ENCODE results near the gene NHP2.

NHP2 gene

DNA sequence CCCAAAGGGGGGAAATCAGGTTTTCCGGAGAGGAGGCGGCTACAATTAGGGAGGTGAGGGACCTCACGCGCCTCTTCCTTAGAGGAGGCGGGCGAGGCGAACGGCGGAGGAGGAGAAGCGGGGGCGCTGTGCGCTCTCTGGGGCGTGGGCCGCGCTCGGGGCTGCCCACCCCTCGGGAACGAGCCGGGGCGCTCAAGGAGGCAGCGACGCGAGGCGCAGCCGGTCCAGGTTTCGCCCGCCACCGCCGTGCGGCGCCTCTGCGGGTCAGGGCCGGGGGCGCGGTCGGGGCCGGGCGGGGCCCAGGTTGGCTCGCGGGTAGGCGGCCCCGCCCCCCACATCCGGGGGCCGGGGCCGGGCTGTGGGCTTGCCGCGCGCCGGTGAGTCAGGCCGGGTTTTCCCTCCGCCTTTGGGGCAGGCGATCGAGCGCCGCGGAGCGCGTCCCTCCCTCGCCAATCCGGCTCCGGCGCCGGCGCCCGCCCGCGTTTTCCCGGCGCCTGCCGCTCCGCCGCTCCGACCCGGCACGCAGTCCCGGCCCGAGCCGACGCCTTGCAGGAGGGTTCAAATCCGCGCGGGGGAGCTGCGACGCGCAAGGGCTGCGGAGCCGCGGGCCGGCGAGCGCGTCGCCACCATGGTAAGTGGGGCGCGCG, 40.4 kb downstream of the NHP2 start, which contains the start of gene N4BP3:
Gene N4BP3 (plus strand): TSS at position 392 of the 647 bp plus-strand sequence. CDS start 6,052 bp downstream, outside the sequence.
- no peak for DNase-seq

DNA sequence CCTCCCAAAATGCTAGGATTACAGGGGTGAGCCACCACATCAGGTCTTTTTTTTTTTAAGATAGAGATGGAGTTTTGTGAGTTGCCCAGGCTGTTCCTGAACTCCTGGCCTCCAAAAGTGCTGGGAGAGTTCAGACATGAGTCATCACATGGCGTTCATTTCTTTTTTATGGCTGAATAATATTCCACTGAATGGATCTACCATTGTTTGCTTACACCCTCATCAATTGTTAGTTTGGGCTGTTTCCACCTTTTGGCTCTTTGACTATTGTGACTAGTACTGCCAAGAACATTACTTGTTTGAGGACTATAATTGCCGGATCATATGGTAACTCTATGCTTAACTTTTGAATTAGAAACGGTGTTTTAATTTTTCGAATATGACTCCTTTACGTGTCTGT, 41.1 kb downstream of the NHP2 start:
- DNase-seq, result no peak

DNA sequence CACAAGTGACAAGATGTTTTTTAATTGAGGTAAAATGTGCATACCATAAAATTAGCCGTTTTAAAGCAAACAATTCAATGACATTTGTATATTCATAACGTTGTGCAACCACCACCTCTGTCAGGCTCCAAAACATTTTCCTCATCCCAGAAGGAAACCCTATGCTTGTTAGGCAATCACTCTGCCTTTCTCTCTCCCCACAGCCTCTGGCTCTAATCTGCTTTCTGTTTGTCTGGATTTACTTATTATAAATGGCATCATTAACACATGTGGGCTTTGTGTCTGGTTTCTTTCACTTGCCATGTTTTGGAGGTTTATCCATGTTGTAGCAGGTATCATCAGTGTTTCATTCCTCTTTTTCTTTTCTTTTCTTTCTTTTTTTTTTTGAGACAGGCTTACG, 41.8 kb downstream of the NHP2 start:
- DNase-seq, result no peak

DNA sequence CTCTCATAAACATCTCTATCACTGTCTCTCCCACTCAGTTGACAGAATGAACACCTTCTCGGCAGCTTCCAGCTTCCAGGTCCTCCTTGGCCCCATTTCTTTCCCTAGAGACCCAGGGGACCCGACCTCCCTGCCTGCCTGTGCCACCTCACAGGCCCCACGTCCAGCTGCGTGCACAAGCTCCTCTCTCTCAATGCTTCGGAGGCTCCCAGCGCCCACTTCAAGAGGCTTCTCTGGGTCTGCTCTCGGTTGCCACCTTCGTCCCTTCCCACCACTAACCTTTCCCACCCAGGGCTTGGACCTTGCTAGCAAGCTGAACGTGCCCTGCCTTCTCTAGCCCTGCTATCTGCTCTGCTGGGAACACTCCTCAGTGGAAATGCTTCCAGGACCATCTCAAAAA, 43.2 kb downstream of the NHP2 start:
- DNase-seq, result no peak

DNA sequence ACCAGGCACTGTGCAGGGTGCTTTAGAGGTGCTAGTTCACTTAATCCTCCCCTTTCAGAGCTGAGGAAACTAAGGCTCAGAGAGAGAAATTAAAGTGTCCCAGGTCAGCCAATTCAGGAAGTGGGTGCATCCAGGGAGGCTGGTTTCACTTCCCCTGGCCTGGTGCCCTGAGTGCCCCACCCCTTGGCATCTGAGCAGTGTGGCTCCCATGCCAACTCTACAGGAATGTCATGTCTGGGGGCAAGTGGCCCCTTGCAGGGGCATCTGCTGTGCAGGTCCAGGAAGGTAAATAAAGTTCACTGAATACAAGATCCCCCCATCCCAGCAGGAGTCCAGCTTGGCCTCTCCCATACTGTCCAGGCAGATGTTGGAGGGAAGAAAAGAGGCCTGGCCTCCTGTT, 44.7 kb downstream of the NHP2 start:
- no peak for DNase-seq

DNA sequence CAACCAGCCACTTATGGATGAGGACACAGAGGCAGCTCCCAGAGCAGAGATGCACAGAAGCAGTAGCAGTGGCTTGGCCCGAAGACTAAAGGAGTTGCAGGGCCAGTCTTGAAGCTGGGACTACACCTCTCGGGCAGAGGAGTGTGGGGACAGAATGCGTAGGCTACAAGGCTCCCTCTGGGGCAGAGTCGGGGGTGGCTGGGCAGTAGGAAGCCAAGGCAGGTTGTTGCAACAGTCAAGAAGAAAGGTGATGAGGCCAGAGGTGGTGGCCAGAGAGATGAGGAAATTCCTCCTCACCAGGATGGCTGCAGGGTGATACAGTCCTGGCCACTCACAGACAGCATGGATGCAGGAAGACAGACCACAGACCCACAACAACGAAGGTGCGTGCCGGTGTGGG, 45.2 kb downstream of the NHP2 start:
- DNase-seq, result no peak

DNA sequence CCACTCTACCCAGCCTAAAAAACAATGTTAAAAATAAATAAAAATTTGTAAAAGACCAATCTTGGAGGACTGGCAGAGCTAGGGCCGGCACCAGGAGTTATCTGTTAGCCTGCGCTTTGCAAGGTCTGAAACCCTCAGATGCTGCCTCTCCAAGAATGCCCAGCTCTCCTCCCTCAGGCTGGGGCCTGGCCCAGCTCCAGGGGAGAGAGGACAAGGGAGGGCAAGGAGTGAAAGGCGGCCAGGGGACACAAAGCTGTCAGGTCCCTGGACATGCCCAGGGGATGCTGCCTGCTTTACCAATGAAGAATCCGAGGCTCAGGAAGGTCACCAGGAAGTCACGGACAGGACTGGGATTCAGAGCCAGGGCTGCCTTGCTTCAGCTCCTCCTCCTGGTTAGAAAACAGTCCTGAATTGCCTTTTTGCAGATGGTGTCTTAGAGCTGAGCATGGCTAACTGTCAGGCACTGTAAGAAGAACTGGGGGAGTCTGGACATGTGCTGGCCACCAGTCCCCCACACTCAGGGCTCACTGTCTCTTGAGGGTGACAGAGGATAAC, 45.9 kb downstream of the NHP2 start:
- no peak for DNase-seq

DNA sequence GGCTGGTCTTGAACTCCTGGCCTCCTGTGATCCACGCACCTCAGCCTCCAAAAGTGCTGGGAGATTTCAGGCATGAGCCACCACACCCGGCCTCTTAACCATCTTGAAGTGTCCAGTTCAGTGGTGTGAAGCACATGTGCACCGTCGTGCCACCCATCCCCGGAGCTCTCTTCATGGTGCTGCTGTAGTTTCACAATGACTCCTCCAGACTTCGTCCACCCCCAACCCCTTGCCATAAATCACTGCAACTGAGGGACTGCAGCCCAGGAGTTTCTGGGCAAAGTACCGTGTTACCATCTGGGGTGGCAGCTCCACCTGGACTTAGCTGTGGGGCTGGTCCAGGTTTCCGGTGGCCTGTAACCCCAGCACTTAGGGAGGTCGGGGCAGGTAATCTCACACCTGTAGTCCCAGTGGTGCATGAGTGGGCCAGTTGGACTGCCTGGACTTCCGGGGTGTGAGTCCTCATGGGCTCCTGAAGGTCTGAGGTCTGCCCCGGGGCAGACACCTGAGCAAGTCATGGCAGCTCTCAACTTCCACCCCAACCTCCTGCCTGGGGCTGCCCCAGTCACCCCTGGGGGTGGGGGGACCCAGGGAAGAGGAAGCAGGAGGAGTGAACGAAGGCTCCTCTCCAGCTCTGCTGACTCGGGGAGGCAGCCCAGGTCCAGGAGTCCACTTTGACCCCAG, 47.0 kb downstream of the NHP2 start:
- DNase-seq, result no peak

DNA sequence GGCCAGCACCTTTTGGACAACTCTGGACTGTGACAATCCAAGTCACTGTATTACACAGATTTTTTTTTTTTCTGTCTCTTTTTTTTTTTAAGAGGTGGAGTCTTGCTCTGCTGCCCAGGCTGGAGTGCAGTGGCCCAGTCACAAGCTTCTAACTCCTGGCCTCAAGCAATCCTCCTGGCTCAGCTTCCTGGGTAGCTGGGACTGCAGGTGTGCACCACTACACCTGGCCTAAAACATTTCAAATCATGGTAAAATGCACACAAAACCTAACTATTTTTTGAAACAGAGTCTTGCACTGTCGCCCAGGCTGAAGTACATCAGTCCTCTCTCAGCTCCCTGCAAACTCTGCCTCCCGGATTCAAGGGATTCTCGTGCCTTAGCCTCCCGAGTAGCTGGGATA, 47.6 kb downstream of the NHP2 start:
- no peak for DNase-seq

DNA sequence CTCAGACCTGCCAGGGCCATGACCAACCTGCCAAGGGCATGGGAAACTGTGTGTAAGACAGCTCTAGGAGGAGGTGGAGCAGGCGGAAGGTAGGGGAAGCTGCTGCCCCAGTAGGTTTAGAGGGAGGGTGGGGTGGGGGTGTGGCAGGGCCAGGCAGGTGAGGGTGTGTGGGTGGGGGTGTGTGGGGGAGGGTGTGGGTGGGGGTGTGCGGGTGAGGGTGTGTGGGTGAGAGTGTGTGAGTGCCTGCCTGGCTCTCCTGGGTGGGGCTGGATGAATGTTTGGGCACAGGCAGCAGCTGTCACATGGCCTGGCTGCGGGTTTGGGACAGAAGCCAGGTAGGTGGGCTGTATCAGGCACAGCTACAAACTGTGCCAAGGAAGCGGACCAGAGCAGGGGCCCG, 49.2 kb downstream of the NHP2 start:
- no peak for DNase-seq

DNA sequence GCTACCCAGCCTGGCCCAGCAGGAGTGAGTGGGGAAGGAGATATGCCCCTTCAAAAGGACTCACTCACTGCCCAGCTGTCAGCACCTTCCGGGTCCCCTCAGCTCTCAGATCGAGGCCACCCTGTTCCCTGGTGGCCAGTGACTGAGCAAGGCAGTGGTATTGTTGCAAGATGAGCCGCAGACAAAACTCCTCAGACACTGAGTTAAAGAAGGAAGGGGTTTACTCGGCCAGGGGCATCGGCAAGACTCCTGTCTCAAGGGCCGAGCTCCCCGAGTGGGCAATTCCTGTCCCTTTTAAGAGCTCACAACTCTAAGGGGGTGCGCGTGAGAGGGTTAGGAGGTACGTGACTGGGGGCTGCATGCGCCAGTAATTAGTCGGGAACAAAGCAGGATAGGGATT, 50.1 kb downstream of the NHP2 start:
- no peak for DNase-seq

Measured in NCI-H446 treated with DMSO at 0.1 percent for 48 hours (cell line).